Mesothelial cell of epicardium (in vitro differentiated cells): ENCODE measurements around the gene ACOXL. TPM values are rescaled to one million over a fixed set of nuclear protein-coding genes. Genes with fewer than 3 reads are reported as not detected.

ENCODE experiments used
- DNase-seq, 2 experiments: peaks; one replicate each; pipeline ENCODE4 v3.0.0; 2021; ENCODE audit warnings: low spot score in 2 of 2; ENCODE audit not compliant: unreplicated experiment in 2 of 2
- H3K27ac Mint-ChIP-seq: 2 replicates; pipeline ENCODE4 v1.8.0; 2021; ENCODE audit warnings: mixed read lengths
- H3K27me3 Mint-ChIP-seq: 2 replicates; pipeline ENCODE4 v1.8.0; 2021; ENCODE audit warnings: low read depth, mixed read lengths
- H3K36me3 Mint-ChIP-seq: 2 replicates; pipeline ENCODE4 v1.8.0; 2021; ENCODE audit warnings: mixed read lengths
- H3K4me1 Mint-ChIP-seq: 2 replicates; pipeline ENCODE4 v1.8.0; 2021; ENCODE audit warnings: mixed read lengths
- H3K4me3 Mint-ChIP-seq: 2 replicates; pipeline ENCODE4 v1.8.0; 2021; ENCODE audit warnings: mild to moderate bottlenecking, moderate library complexity, mixed read lengths
- H3K9me3 Mint-ChIP-seq: 2 replicates; pipeline ENCODE4 v1.8.0; 2021; ENCODE audit warnings: mixed read lengths
- total RNA-seq: library from RNA; stranded (reverse); gene quantifications from 3 replicates; pipeline ENCODE4 v1.2.1, GENCODE V29; 2021
- TF ChIP-seq, protein P1 (sequence below): fragments of 200-600 bp; sonication (generic); IDR thresholded peaks from one replicate; pipeline ENCODE4 v1.5.0; 2021; ENCODE audit warnings: antibody characterized with exemption; ENCODE audit not compliant: unreplicated experiment

The ACOXL gene
- total RNA-seq, 1 donor from 2014 or later: 0.20 TPM

DNA sequence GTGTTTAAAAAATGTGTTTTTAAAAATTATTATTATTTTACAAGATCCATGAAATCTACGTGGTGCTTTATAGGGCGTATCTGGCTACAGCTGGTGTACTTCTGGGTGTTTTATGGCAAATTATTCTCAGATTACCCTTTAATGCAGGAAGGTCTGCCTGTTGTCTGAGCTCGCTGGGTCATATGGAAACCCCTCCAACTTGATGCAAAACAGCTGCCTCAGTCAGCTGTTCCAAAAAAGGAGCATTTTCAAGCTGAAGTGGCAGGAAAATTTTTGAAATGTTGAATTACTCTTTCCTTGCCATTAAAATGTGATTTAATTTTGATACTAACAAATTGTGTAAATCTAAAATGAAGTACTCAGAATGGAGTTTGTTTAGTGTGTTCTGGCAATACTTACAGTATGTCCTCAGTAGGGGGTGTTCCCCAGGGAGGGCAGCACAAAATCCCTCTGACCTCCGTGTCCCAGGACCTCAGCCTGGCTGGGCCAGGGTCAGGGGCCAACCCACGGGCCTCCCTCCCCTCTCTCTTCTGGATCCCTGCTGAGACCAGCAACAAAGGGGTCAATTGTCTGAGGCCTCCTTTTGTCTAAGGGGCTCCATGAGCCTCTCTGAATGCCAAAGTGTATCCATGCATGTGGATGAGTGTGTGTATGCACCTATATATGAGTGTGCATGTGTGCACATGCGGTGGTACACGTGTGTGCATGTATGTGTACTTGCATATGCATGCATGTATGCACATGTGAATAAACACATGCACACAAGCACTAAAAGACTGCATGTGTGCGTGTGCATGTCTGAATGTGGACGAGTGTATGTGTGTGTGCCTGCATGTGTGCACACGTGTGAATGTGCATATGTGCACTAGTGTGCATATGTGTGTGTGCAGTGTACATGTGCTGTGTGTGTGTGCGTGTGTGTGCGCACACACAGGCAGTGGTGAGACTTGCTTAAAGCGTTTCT is 105.4 kb downstream of the ACOXL start:
- Mint-ChIP-seq H3K27ac (no peak overlapping the region), H3K4me3 (no peak overlapping the region), H3K27me3 (peaks cover 47% of the 10 kb centered on the region), H3K9me3 (no peaks in the 10 kb centered on the region), H3K36me3 (no peaks in the 10 kb centered on the region), H3K4me1 (peaks cover 21% of the 10 kb centered on the region)
- TF ChIP-seq, protein P1, sequence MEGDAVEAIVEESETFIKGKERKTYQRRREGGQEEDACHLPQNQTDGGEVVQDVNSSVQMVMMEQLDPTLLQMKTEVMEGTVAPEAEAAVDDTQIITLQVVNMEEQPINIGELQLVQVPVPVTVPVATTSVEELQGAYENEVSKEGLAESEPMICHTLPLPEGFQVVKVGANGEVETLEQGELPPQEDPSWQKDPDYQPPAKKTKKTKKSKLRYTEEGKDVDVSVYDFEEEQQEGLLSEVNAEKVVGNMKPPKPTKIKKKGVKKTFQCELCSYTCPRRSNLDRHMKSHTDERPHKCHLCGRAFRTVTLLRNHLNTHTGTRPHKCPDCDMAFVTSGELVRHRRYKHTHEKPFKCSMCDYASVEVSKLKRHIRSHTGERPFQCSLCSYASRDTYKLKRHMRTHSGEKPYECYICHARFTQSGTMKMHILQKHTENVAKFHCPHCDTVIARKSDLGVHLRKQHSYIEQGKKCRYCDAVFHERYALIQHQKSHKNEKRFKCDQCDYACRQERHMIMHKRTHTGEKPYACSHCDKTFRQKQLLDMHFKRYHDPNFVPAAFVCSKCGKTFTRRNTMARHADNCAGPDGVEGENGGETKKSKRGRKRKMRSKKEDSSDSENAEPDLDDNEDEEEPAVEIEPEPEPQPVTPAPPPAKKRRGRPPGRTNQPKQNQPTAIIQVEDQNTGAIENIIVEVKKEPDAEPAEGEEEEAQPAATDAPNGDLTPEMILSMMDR: no peak
- DNase-seq: no peak

DNA sequence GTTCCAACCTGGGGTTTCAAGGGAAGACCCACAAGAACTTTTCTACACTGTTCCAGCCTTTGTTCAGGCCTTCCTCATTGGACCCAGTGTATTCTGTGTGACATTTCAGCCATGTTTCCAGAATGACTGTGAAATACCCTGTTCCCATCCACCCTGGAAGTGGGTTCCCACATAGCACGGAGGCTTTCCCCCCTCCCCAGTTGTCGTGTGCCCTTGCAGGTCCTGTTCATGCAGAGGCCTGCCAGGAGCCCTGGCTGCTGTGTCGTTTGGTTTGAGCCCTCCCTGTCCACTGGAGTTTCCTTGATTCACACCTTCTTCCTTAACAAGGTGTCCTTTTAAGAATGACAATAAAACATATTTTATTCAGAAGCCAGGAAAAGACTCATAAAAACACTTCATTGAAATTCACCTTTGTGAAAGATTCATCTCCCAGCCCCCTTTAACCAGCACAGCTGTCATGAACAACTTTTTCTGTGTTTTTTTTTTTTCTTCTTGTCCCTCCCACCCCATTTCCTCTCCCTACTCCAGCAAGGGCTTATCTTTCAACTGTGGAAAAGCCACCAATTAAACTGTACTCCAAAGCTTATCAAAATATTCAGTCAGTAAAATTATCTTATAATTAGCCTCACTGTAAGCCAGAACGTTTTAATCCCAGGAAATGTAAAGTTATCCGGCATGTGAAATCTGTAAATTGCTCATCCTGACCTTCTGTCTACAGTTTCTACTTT is 106.4 kb downstream of the ACOXL start:
- no peak for DNase-seq
- no peaks in the 10 kb centered on the region for H3K9me3 Mint-ChIP-seq
- no peak overlapping the region for H3K27ac Mint-ChIP-seq

DNA sequence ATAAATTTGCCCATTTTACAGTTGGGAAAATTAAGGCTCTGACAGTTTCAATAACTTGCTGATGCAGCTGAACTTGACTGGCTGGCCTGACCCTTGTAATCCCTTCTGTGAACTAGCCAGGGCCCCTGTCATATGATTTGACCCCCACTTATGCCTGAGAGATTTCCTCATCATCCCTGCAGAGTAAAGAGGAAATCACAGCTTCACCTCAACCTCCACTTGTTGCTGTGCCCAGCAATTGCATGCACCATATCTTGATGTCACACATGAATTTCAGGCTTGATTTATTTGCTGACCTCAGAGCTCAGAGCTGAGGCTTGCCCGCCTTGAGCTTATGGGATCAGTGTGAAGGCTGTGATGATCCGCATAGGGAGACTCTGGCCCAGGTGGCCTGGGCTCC is 108.1 kb downstream of the ACOXL start:
- H3K9me3 Mint-ChIP-seq: no peaks in the 10 kb centered on the region
- H3K4me1 Mint-ChIP-seq: peaks cover 21% of the 10 kb centered on the region
- no peak overlapping the region for H3K27ac Mint-ChIP-seq
- H3K36me3 Mint-ChIP-seq: no peaks in the 10 kb centered on the region
- TF ChIP-seq, protein P1: no peak
- peaks cover 26% of the 10 kb centered on the region for H3K27me3 Mint-ChIP-seq
- no peak for DNase-seq
- H3K4me3 Mint-ChIP-seq: no peak overlapping the region

More for the DNA sequence above, 106.4 kb downstream of the ACOXL start:
- peaks cover 21% of the 10 kb centered on the region for H3K4me1 Mint-ChIP-seq
- H3K27me3 Mint-ChIP-seq: peaks cover 41% of the 10 kb centered on the region
- TF ChIP-seq, protein P1: no peak
- no peak overlapping the region for H3K4me3 Mint-ChIP-seq
- H3K36me3 Mint-ChIP-seq: no peaks in the 10 kb centered on the region

DNA sequence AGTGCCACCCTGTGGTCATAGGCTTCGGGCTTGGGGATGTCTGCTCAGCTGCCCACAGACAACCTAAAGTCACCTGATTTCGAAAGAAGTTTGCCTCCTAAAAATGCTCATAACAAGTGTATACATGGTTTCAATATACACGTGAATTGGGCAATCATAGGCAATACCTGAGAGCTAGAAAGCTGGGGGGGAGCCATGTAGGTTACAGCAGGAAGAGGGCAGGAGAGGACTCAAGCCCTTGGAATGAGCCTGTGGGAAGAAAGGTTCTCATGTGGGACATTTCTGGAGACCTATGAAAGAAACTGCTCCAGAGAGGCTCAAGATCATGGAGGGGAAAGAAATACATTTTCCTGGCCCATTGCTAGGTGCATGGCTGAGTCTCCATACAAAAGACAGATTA is 109.7 kb downstream of the ACOXL start:
- H3K27me3 Mint-ChIP-seq: peaks cover 20% of the 10 kb centered on the region
- no peak overlapping the region for H3K4me3 Mint-ChIP-seq
- no peak for DNase-seq
- no peaks in the 10 kb centered on the region for H3K9me3 Mint-ChIP-seq
- no peaks in the 10 kb centered on the region for H3K36me3 Mint-ChIP-seq
- H3K27ac Mint-ChIP-seq: no peak overlapping the region
- peaks cover 33% of the 10 kb centered on the region for H3K4me1 Mint-ChIP-seq
- TF ChIP-seq, protein P1: no peak

DNA sequence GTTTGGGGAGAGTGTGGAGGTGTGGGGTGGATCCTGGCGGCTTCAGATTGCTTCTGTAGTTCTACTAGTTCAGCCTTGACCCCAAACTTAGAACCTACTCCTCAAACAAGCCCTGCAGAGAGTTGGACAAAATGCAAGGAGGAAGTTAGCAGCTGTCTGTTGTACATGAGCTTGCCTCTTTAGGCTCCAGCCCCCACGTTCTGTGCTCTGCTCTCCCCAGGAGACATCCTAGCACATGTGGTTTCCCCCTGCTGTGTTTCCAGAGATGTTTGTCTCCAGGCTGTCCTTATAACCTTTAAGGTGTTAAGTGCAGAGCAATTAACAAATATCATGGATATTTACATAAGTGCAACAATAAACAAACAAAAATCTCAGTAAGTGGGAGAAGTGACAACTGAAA is 111.1 kb downstream of the ACOXL start:
- TF ChIP-seq, protein P1: no peak
- Mint-ChIP-seq H3K36me3 (no peaks in the 10 kb centered on the region), H3K27me3 (peaks cover 22% of the 10 kb centered on the region), H3K9me3 (no peaks in the 10 kb centered on the region), H3K4me3 (no peak overlapping the region), H3K4me1 (peaks cover 25% of the 10 kb centered on the region), H3K27ac (no peak overlapping the region)
- no peak for DNase-seq
